Keratinocyte (primary cell): ENCODE results near the gene PSMC3. TPM values are rescaled to one million over a fixed set of nuclear protein-coding genes. Genes with fewer than 3 reads are reported as not detected.

ENCODE experiments used
- DNase-seq: peaks from one replicate; pipeline ENCODE4 v3.0.0-alpha.2; 2011; ENCODE audit warnings: low read depth, missing footprints, low spot score
- FAIRE-seq: peaks from 2 replicates; lab custom pipeline; 2011; peaks lifted over from hg19 to GRCh38; lab: Jason Lieb, UNC
- H2AFZ ChIP-seq: 2 replicates; pipeline ENCODE4 v1.6.0; 2012; ENCODE audit warnings: low read length, control low read depth, inconsistent platforms; ENCODE audit not compliant: control insufficient read depth
- H3K27ac ChIP-seq: 2 replicates; pipeline ENCODE4 v1.5.1; 2011; ENCODE audit warnings: low read length; ENCODE audit not compliant: control insufficient read depth, insufficient read depth
- H3K27me3 ChIP-seq: 3 replicates; pipeline ENCODE4 v1.6.0; 2011; ENCODE audit warnings: low read length; ENCODE audit not compliant: control insufficient read depth, insufficient read depth; ENCODE audit errors: extremely low read depth
- H3K36me3 ChIP-seq, 2 experiments: 2 replicates in 1 of 2; 3 replicates in 1 of 2; pipeline ENCODE4 v1.5.1; 2011; ENCODE audit warnings: low read length in 2 of 2, mild to moderate bottlenecking in 1 of 2; ENCODE audit not compliant: control insufficient read depth in 2 of 2, insufficient read depth in 2 of 2; ENCODE audit errors: extremely low read depth in 1 of 2
- H3K4me1 ChIP-seq: 3 replicates; pipeline ENCODE4 v1.5.1; 2011; ENCODE audit warnings: low read length; ENCODE audit not compliant: control insufficient read depth, insufficient read depth; ENCODE audit errors: extremely low read depth
- H3K4me2 ChIP-seq: 3 replicates; pipeline ENCODE4 v1.6.0; 2011; ENCODE audit warnings: low read depth, low read length; ENCODE audit not compliant: control insufficient read depth, insufficient read depth; ENCODE audit errors: extremely low read depth
- H3K4me3 ChIP-seq, 3 experiments: fragments of 200-600 bp in 1 of 3; sonication (generic) in 1 of 3; 2 replicates in 2 of 3; 3 replicates in 1 of 3; pipeline ENCODE4 v1.5.1; 2011 to 2016; ENCODE audit warnings: low read length in 3 of 3, mild to moderate bottlenecking in 3 of 3, control low read depth in 2 of 3, inconsistent platforms in 1 of 3, low read depth in 1 of 3, mixed read lengths in 1 of 3, mixed run types in 1 of 3, moderate library complexity in 1 of 3; ENCODE audit not compliant: control insufficient read depth in 2 of 3, insufficient read depth in 2 of 3; ENCODE audit errors: extremely low read depth in 1 of 3
- H3K79me2 ChIP-seq: 2 replicates; pipeline ENCODE4 v1.6.0; 2012; ENCODE audit warnings: low read length; ENCODE audit not compliant: control insufficient read depth, insufficient read depth
- H3K9ac ChIP-seq: 3 replicates; pipeline ENCODE4 v1.6.0; 2011; ENCODE audit warnings: low read length; ENCODE audit not compliant: control insufficient read depth, insufficient read depth; ENCODE audit errors: extremely low read depth
- H3K9me1 ChIP-seq: 3 replicates; pipeline ENCODE4 v1.6.0; 2011; ENCODE audit warnings: low read length; ENCODE audit not compliant: control insufficient read depth, insufficient read depth; ENCODE audit errors: extremely low read depth
- H3K9me3 ChIP-seq: 2 replicates; pipeline ENCODE4 v1.5.1; 2012; ENCODE audit warnings: low read depth, low read length; ENCODE audit not compliant: control insufficient read depth
- H4K20me1 ChIP-seq: 3 replicates; pipeline ENCODE4 v1.6.0; 2011; ENCODE audit warnings: low read length; ENCODE audit not compliant: control insufficient read depth, insufficient read depth; ENCODE audit errors: extremely low read depth
- CTCF ChIP-seq, 3 experiments: IDR thresholded peaks in 1 of 3; conservative IDR thresholded peaks in 1 of 3; optimal IDR thresholded peaks in 1 of 3; 2 replicates in 2 of 3; 3 replicates in 1 of 3; pipeline versions ENCODE3 to v1.5.1; 2011; ENCODE audit warnings: low read length in 3 of 3, mild to moderate bottlenecking in 3 of 3, moderate library complexity in 2 of 3, control low read depth in 1 of 3, inconsistent platforms in 1 of 3; ENCODE audit not compliant: insufficient read depth in 2 of 3; ENCODE audit errors: extremely low read depth in 1 of 3
- EZH2 ChIP-seq: IDR thresholded peaks from one replicate; pipeline ENCODE4 v1.6.1; 2012; ENCODE audit warnings: inconsistent platforms, mild to moderate bottlenecking, low read length, moderate library complexity
- dilution Hi-C: fragments of 300-500 bp; cut with MboI; formaldehyde crosslinking; loops from one replicate; pipeline ENCODE4 v1.7.0; 2020; ENCODE audit warnings: low sequenced_read_pairs; ENCODE audit not compliant: extremely low pct_ligation_motif_present
- polyA plus RNA-seq, 5 experiments: library from polyadenylated mRNA; depleted of rRNA in 3 of 5; stranded (reverse) in 3 of 5; stranded (forward) in 1 of 5; unstranded in 1 of 5; fragments of >200 nt; gene quantifications; 1 replicate in 1 of 5; 2 replicates in 3 of 5; 3 replicates in 1 of 5; pipeline versions ENCODE4 v1.2.1 to v1.2.3, GENCODE V29; 2011 to 2012; ENCODE audit warnings: missing spikeins in 2 of 5, low read depth in 1 of 5, low replicate concordance in 1 of 5

PSMC3 gene
- polyA plus RNA-seq, 1 donor (not counting 4 experiments of a cell fraction or from before 2014, with no cell fraction given) = 172 TPM

GRCh38 chr11:47447906-47448305, 21.7 kb upstream of the PSMC3 start:
- dilution Hi-C loops = no loop called here
- FAIRE-seq = no peak

GRCh38 chr11:47446833-47447232, 20.6 kb upstream of the PSMC3 start:
- Histone ChIP-seq H3K9me3 (no peaks in the 10 kb centered on the region), H3K79me2 (no peaks in the 10 kb centered on the region), H3K27ac (no peak overlapping the region), H2AFZ (no peak overlapping the region), H4K20me1 (no peaks in the 10 kb centered on the region), H3K36me3 (peaks cover 0 to 6% of the 10 kb centered on the region in 2 experiments), H3K4me2 (no peak overlapping the region), H3K4me1 (no peaks in the 10 kb centered on the region), H3K4me3 (no peak overlapping the region), H3K9me1 (no peaks in the 10 kb centered on the region), H3K9ac (no peak overlapping the region), H3K27me3 (no peaks in the 10 kb centered on the region)
- FAIRE-seq (no peak), DNase-seq (no peak)
- TF ChIP-seq EZH2 (no peak), CTCF (optimal IDR thresholded peaks at IDR 0.05 in 1 of 3, IDR thresholded peaks at IDR 0.05 in 1 of 3, conservative IDR thresholded peaks at IDR 0.05 in 1 of 3; ENCODE audit: extremely low read depth in 1 of 3, insufficient read depth in 2 of 3, low read length in 3 of 3) (no peak)
- dilution Hi-C loops = no loop called here

More at GRCh38 chr11:47447906-47448305, 21.7 kb upstream of the PSMC3 start:
- TF ChIP-seq CTCF (optimal IDR thresholded peaks at IDR 0.05 in 1 of 3, IDR thresholded peaks at IDR 0.05 in 1 of 3, conservative IDR thresholded peaks at IDR 0.05 in 1 of 3; ENCODE audit: extremely low read depth in 1 of 3, insufficient read depth in 2 of 3, low read length in 3 of 3) (no peak), EZH2 (no peak)
- H4K20me1 ChIP-seq = no peaks in the 10 kb centered on the region
- H3K9me1 ChIP-seq = no peaks in the 10 kb centered on the region
- no peak overlapping the region for H3K4me3 ChIP-seq
- DNase-seq = no peak
- H3K27ac ChIP-seq = no peak overlapping the region
- H3K27me3 ChIP-seq = no peaks in the 10 kb centered on the region
- no peaks in the 10 kb centered on the region for H3K4me1 ChIP-seq
- no peak overlapping the region for H3K4me2 ChIP-seq
- H3K79me2 ChIP-seq = no peaks in the 10 kb centered on the region
- H3K36me3 ChIP-seq = peaks cover 0 to 6% of the 10 kb centered on the region in 2 experiments
- no peaks in the 10 kb centered on the region for H3K9me3 ChIP-seq
- no peak overlapping the region for H2AFZ ChIP-seq
- H3K9ac ChIP-seq = no peak overlapping the region
